K562 (cell line): ENCODE results near the gene NSF. TPM values are rescaled to one million over a fixed set of nuclear protein-coding genes. Genes with fewer than 3 reads are reported as not detected.

Source experiments
- MGA ChIP-seq: fragments of 450-650 bp; IDR thresholded peaks from 2 replicates; pipeline ENCODE4 v1.6.1; 2016; ENCODE audit warnings: mild to moderate bottlenecking, moderate library complexity
- NFATC3 ChIP-seq: fragments of 450-650 bp; IDR thresholded peaks from 2 replicates; pipeline ENCODE4 v1.6.1; 2017; ENCODE audit warnings: mild to moderate bottlenecking
- TCF7L2 ChIP-seq: fragments of 150-350 bp; IDR thresholded peaks from 2 replicates; pipeline ENCODE4 v1.6.1; 2016; ENCODE audit warnings: low read depth, mild to moderate bottlenecking, low read length, moderate library complexity
- TFAP4 ChIP-seq: sonication (generic); formaldehyde crosslinking; IDR thresholded peaks from 2 replicates; pipeline ENCODE4 v1.8.0; 2022; ENCODE audit warnings: missing genetic modification reagents, mild to moderate bottlenecking, moderate library complexity, borderline replicate concordance
- ZNF407 ChIP-seq: fragments of 450-650 bp; IDR thresholded peaks from 2 replicates; pipeline ENCODE4 v1.6.1; 2016; ENCODE audit warnings: low read depth
- polyA plus RNA-seq, 8 experiments: library from polyadenylated mRNA; depleted of rRNA in 4 of 8; stranded (reverse) in 5 of 8; unstranded in 3 of 8; fragments of >200 nt; fragmentation: Nextera tagmentation in 2 of 8; fragmentation: Illumina TruSeq in 1 of 8; extraction: Ambion mirVana in 2 of 8; extraction: Trizol in 1 of 8; gene quantifications; 2 replicates each; pipeline versions ENCODE4 v1.2.1 to v1.2.3, GENCODE V29; 2011 to 2014; ENCODE audit warnings: inconsistent platforms in 1 of 8, missing spikeins in 1 of 8
- total RNA-seq, 7 experiments: library from RNA; depleted of rRNA in 6 of 7; stranded (reverse); fragments of >200 nt in 6 of 7; fragmentation: Illumina TruSeq in 2 of 7; extraction: Trizol in 2 of 7; gene quantifications; 2 replicates each; pipeline versions ENCODE4 v1.2.1 to v1.2.3, GENCODE V29; 2011 to 2021; ENCODE audit warnings: low replicate concordance in 1 of 7

Gene NSF
- total and polyA plus RNA-seq, 9 of the 15 experiments (the other 6 are each of a cell fraction or from before 2014, with no cell fraction given): 16.7 to 39.8 (median 36.7) TPM

- TF ChIP-seq MGA: peak; percentile 86
- no peak for TF ChIP-seq NFATC3
- TF ChIP-seq TFAP4: peak; percentile 17; the same call in 1 of the 2 replicates
- no peak for TF ChIP-seq ZNF407
- TF ChIP-seq TCF7L2: no peak
These were observed 180.5 kb downstream of the NSF start (continued) for GRCh38 chr17:46770818-46771560.
